ENCODE results near the gene ANGPT4.
A peak's percentile ranks its signal among the peaks of the same experiment; 100 is the strongest.
"Not testable (repeated sequence)": the region's sequence is repeated elsewhere in the genome, so short reads cannot be mapped to it uniquely, and the experiment has no call there.

Gene ANGPT4

GRCh38 chr20:904039-904545 lies 12.0 kb downstream of the ANGPT4 start:
- DNase-seq = no peak

- not testable (repeated sequence) for DNase-seq
Measured at GRCh38 chr20:897436-897835, 18.7 kb downstream of the ANGPT4 start.

GRCh38 chr20:896501-897025 lies 19.6 kb downstream of the ANGPT4 start:
- no peak for DNase-seq

- not testable (repeated sequence) for DNase-seq
Measured at GRCh38 chr20:892371-892770, 23.8 kb downstream of the ANGPT4 start.

GRCh38 chr20:891706-892080 lies 24.4 kb downstream of the ANGPT4 start:
- no peak for DNase-seq

GRCh38 chr20:891058-891705 lies 25.0 kb downstream of the ANGPT4 start:
- DNase-seq = no peak

- DNase-seq = no peak
Measured at GRCh38 chr20:890666-891057, 25.5 kb downstream of the ANGPT4 start.

- DNase-seq = no peak
Measured at GRCh38 chr20:889932-890463, 26.1 kb downstream of the ANGPT4 start.

- DNase-seq = peak; percentile 15
Measured at GRCh38 chr20:889106-889505, 27.0 kb downstream of the ANGPT4 start.

- DNase-seq = no peak
Measured at GRCh38 chr20:888057-888456, 28.1 kb downstream of the ANGPT4 start.

- no peak for DNase-seq
Measured at GRCh38 chr20:887137-887536, 29.0 kb downstream of the ANGPT4 start.

- DNase-seq = peak; percentile 14
Measured at GRCh38 chr20:884983-885952, 30.9 kb downstream of the ANGPT4 start.

- DNase-seq = no peak
Measured at GRCh38 chr20:881783-882144, 34.4 kb downstream of the ANGPT4 start.

GRCh38 chr20:881051-881782 lies 34.9 kb downstream of the ANGPT4 start:
- peak; percentile 30 for DNase-seq

GRCh38 chr20:879626-880025 lies 36.5 kb downstream of the ANGPT4 start:
- no peak for DNase-seq

- DNase-seq = no peak
Measured at GRCh38 chr20:878511-879307, 37.4 kb downstream of the ANGPT4 start.

GRCh38 chr20:877814-878213 lies 38.3 kb downstream of the ANGPT4 start:
- DNase-seq = no peak

GRCh38 chr20:875115-875514 lies 41.0 kb downstream of the ANGPT4 start:
- no peak for DNase-seq

GRCh38 chr20:873875-874607 lies 42.1 kb downstream of the ANGPT4 start:
- DNase-seq = no peak

- DNase-seq = no peak
Measured at GRCh38 chr20:872855-873520, 43.1 kb downstream of the ANGPT4 start.

- DNase-seq = no peak
Measured at GRCh38 chr20:871948-872347, 44.2 kb downstream of the ANGPT4 start.
